GM18502 (cell line): ENCODE measurements around the gene SYT2.
"Not testable (repeated sequence)": the region's sequence is repeated elsewhere in the genome, so short reads cannot be mapped to it uniquely, and the experiment has no call there.

Source experiments
- ATAC-seq: cut with Tn5 transposase; IDR thresholded peaks from one replicate; pipeline ENCODE4 v1.9.1; 2021; ENCODE audit warnings: mild to moderate bottlenecking; ENCODE audit not compliant: unreplicated experiment, poor library complexity

The SYT2 gene

DNA sequence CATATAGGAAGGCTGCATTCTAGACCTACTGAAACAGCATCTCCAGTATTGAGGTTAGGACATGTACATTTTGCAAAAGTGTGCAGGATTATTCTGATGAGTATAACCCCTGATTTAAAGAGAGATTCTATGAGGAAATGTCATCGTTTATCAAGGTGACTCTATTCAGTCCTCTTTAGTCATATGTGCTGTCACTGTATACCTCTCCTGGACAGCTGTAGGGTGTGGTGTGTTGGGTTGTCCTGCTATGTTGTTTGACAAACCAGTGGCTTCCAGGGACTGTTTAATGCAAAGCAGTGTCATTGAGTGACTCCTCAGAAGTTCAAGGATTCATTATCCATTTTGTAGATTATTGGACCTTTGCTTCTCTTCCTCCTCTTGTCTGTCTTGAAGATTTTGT, 152.6 kb downstream of the SYT2 start:
- not testable (repeated sequence) for ATAC-seq

DNA sequence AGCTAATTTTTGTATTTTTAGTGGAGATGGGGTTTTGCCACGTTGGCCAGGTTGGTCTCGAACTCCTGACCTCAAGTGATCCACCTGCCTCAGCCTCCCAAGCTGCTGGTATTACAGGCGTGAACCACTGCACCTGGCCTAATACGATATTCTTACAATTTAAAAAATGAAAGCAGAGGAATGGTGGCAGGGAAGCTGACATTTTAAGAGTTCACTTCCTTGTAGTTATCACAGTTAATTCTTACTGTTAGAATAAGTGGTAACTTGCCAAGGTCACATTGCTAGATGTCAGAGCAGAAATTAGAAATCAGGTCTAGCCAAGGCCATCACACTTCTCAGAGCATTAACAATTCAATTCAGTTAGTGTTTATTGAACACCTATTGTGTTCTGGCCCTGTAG, 154.2 kb downstream of the SYT2 start:
- ATAC-seq = not testable (repeated sequence)

- not testable (repeated sequence) for ATAC-seq
These were observed 155.6 kb downstream of the SYT2 start for GRCh38 chr1:202554619-202555018.

DNA sequence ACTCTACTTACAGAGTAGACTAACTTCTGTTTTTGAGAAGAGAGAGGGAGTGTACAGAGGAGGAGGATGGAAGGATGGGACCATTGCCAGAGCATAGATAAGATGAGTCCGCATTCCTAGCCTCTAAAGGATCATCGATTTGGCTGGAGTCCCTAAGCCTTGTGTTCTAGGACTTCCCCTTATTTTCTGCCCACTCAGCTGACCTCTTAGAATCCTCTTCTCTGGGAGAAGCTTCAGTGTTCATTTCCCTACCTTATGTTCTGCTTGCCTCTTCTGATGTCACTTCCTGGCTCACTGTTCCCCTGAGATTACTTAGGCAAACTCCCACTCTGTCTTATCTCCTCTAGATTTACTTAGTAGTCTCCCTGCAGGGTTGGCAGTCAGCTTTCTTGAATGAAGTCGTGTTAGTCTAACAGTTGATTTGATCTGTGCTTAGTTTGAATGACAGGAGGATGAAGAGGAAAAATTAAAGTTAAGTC, 156.7 kb downstream of the SYT2 start:
- ATAC-seq = peak; percentile 53

GRCh38 chr1:202553078-202553477, 157.2 kb downstream of the SYT2 start:
- not testable (repeated sequence) for ATAC-seq

GRCh38 chr1:202552615-202553014, 157.6 kb downstream of the SYT2 start:
- ATAC-seq = not testable (repeated sequence)

GRCh38 chr1:202551683-202552082, 158.6 kb downstream of the SYT2 start:
- ATAC-seq = no peak

DNA sequence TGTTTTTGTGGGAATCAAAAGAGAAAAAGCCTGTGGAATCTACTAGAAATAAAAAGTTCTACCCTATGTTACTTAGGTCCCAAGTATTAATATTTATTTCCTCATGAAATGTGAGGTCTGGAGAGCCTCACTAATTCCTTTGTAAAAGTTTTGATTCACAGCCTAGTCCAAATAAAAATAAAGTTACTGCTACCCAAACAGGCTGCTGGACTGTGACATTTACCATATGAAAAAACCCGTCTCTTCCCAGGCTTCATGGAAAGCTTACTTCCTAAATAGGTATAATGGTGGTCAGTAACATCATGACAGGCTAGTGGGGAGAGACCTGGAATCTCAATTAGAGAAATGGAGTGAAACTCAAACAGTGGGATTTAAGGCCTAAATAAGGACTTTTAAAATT, 160.2 kb downstream of the SYT2 start:
- not testable (repeated sequence) for ATAC-seq

DNA sequence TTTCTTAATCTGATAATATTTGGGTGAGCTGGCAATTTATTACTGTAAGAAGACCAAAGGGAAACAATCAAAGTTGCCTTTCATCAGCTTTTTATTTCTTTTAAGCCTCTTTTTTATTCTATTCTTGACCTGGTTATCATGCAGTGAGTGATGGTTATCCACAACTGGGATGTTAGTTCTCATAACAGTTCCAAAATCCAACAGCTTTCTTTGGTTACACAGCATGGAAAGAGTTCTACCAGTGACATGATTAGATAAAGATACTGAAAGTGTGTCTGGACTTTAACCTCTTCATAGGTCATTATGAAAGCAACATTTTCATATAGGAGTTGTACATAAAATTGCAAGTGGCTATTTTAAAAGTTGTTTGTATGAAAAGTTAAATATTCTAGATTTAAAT, 163.0 kb downstream of the SYT2 start:
- ATAC-seq = peak; percentile 18

DNA sequence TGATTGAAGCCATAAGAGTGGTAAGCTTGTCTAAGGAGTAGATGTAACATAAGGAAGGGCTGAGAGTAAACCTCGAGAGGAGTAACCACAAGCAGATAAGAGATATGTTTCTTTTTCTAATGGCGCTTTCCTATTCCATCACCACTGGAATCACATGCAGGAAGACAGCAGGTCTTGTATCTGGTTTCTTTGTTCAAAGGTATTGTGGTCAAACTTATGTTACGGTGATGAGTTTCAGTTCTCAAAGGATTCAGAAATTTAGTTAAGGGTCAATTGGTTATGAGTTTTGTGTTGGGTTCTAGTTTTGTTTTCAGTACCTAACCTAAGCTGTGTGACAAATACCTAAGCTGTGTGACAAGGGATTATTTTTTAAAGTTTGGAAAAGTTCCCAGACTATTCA, 163.5 kb downstream of the SYT2 start:
- peak; percentile 72 for ATAC-seq

DNA sequence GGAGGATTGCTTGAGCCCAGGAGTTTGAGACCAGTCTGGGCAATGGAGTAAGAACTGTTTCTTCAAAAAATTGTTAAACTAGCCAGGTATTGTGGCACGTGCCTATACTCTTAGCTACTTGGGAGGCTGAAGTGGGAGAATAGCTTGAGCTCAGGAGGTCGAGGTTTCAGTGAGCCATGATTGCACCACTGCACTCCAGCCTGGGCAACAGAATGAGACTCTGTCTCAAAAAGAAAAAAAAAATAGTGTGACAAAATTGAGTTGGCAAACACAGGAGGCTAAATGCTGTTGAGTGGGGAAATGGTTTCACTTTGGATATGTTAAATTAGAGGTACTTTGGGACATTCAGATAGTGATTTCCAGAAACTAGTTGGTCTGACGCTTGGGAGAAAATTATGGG, 163.9 kb downstream of the SYT2 start:
- ATAC-seq = not testable (repeated sequence)

GRCh38 chr1:202545647-202546303, 164.5 kb downstream of the SYT2 start:
- not testable (repeated sequence) for ATAC-seq

- not testable (repeated sequence) for ATAC-seq
These were observed 165.3 kb downstream of the SYT2 start for GRCh38 chr1:202544766-202545449.

- ATAC-seq = not testable (repeated sequence)
These were observed 166.7 kb downstream of the SYT2 start for GRCh38 chr1:202543537-202543936.

GRCh38 chr1:202542415-202542814, 167.8 kb downstream of the SYT2 start:
- not testable (repeated sequence) for ATAC-seq

DNA sequence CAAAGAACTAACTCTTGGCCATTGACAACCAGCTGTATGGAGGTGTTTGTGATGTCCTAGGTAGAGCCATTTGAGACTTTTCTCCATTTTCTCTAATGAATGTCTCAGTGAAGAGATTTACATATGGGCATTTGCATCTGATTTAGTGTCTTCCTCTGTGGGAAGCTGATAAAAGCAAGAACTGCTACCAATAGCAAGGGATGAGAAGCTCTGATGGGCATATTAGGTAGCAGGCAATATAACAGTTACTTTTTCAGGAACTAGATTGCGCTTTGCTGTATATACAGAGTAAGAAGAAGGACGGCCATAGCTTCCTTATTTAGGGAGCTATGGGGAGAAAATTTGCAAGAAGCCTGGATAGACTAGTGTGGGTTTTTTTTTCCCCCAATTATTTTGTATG, 169.4 kb downstream of the SYT2 start:
- not testable (repeated sequence) for ATAC-seq
